Gastrocnemius medialis (tissue), 4 donors: ENCODE results near the gene PARN. TPM values are rescaled to one million over a fixed set of nuclear protein-coding genes. Genes with fewer than 3 reads are reported as not detected.
"Not testable (repeated sequence)": the region's sequence is repeated elsewhere in the genome, so short reads cannot be mapped to it uniquely, and the experiment has no call there.

Experiments used
- ATAC-seq, 2 donors: fragments of 150-250 bp; one replicate each; pipeline ENCODE4 v1.9.1; 2016
- DNase-seq, 2 donors: peaks; one replicate each; pipeline ENCODE4 v3.0.0-alpha.2; 2019
- H3K27ac ChIP-seq, 4 donors: fragments of 200-600 bp; sonication (generic); 1 replicate in 1 of 4; 2 replicates in 3 of 4; pipeline ENCODE4 v1.5.1; 2016 to 2018; ENCODE audit warnings: mild to moderate bottlenecking in 2 of 4, moderate library complexity in 1 of 4
- H3K27me3 ChIP-seq, 3 donors: fragments of 200-600 bp; sonication (generic) in 2 of 3; 1 replicate in 1 of 3; 2 replicates in 2 of 3; pipeline versions ENCODE4 v1.5.1 to v1.6.0; 2016 to 2019; ENCODE audit warnings: mild to moderate bottlenecking in 1 of 3, moderate library complexity in 1 of 3
- H3K36me3 ChIP-seq, 2 donors: fragments of 200-600 bp; sonication (generic) in 1 of 2; one replicate each; pipeline ENCODE4 v1.5.1; 2017 to 2018
- H3K4me1 ChIP-seq, 2 donors: fragments of 200-600 bp; sonication (generic) in 1 of 2; one replicate each; pipeline ENCODE4 v1.5.1; 2016 to 2017; ENCODE audit warnings: mild to moderate bottlenecking in 2 of 2
- H3K4me3 ChIP-seq, 4 donors: fragments of 200-600 bp; sonication (generic) in 3 of 4; 1 replicate in 1 of 4; 2 replicates in 3 of 4; pipeline ENCODE4 v1.5.1; 2016 to 2019; ENCODE audit warnings: mild to moderate bottlenecking in 2 of 4
- H3K9me3 ChIP-seq, 3 donors: fragments of 200-600 bp; sonication (generic) in 2 of 3; 1 replicate in 1 of 3; 2 replicates in 2 of 3; pipeline ENCODE4 v1.5.1; 2016 to 2019
- POLR2A ChIP-seq, 2 donors: fragments of 450-650 bp; IDR thresholded peaks; one replicate each; pipeline ENCODE4 v1.6.1; 2017; ENCODE audit warnings: antibody characterized with exemption in 2 of 2, mild to moderate bottlenecking in 2 of 2, moderate library complexity in 2 of 2
- in situ Hi-C, 4 donors: fragments of 200-750 bp; cut with MboI; loops; one replicate each; pipeline versions ENCODE4 v1.15.0 to v1.8.0; 2017; ENCODE audit warnings: low sequenced_read_pairs in 4 of 4
- intact Hi-C: fragments of 100-400 bp; cut with DNase I; formaldehyde crosslinking; loops from one replicate; pipeline ENCODE4 v1.15.1; 2023; ENCODE audit warnings: low total_unique reads
- total RNA-seq, 4 donors: library from RNA; depleted of rRNA; stranded (reverse); fragments of >200 nt; gene quantifications; one replicate each; pipeline versions ENCODE4 v1.1.0 to v1.2.3, GENCODE V29; 2016
- TF ChIP-seq, protein P1 (sequence below), 5 experiments: fragments of 450-650 bp in 3 of 5; fragments of 200-600 bp in 2 of 5; sonication (generic) in 2 of 5; IDR thresholded peaks in 4 of 5; conservative IDR thresholded peaks in 1 of 5; 1 replicate in 4 of 5; 2 replicates in 1 of 5; pipeline ENCODE4 v1.5.1; 2016 to 2019; ENCODE audit warnings: antibody characterized with exemption in 5 of 5, mild to moderate bottlenecking in 3 of 5, moderate library complexity in 3 of 5

Gene PARN
- total RNA-seq, 4 donors from 2014 or later, result 18.8 to 44.9 (median 31.2) TPM

DNA sequence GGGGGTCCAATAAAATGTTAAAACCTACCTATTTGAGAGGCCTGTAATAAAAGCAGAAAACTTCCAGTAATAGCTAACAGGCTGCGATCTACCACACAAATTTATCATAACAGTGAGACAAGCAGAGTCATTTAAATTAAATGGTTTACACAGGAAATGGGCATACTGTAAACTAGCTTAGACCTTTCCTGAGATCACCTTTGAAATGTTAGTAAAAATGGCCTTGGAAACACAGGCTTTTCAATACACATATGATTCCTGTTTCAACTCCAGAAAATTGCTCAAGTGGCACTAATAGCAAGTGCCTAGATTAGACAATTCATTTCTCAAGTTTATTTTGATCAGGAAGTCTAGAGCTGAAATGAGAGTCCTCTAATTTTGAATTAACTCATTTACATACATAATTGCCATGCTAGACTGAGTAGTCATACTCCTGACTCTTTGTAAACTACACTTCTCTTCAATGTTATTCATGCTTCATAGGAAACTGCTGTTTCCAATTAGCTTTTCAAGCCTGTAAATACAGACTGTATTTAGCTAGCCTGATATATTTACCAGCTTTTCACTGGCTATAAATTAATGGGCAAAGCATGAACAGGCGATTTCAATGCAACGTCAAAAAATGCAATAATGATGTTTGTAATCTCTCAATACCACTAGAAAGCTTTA, 43.3 kb downstream of the PARN start:
- Histone ChIP-seq H3K36me3 (peaks cover 0 to 89% of the 10 kb centered on the region in 2 donors), H3K9me3 (no peaks in the 10 kb centered on the region), H3K4me1 (no peaks in the 10 kb centered on the region), H3K27ac (no peak overlapping the region), H3K27me3 (no peaks in the 10 kb centered on the region), H3K4me3 (no peak overlapping the region)
- DNase-seq, result no peak
- in situ Hi-C loops, result no loop called here
- intact Hi-C loops, result no loop called here
- no peak for ATAC-seq
- no peak for TF ChIP-seq POLR2A (IDR thresholded peaks at IDR 0.05)
- TF ChIP-seq, protein P1, sequence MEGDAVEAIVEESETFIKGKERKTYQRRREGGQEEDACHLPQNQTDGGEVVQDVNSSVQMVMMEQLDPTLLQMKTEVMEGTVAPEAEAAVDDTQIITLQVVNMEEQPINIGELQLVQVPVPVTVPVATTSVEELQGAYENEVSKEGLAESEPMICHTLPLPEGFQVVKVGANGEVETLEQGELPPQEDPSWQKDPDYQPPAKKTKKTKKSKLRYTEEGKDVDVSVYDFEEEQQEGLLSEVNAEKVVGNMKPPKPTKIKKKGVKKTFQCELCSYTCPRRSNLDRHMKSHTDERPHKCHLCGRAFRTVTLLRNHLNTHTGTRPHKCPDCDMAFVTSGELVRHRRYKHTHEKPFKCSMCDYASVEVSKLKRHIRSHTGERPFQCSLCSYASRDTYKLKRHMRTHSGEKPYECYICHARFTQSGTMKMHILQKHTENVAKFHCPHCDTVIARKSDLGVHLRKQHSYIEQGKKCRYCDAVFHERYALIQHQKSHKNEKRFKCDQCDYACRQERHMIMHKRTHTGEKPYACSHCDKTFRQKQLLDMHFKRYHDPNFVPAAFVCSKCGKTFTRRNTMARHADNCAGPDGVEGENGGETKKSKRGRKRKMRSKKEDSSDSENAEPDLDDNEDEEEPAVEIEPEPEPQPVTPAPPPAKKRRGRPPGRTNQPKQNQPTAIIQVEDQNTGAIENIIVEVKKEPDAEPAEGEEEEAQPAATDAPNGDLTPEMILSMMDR (IDR thresholded peaks at IDR 0.05 in 4 of 5, conservative IDR thresholded peaks at IDR 0.05 in 1 of 5), result no peak

DNA sequence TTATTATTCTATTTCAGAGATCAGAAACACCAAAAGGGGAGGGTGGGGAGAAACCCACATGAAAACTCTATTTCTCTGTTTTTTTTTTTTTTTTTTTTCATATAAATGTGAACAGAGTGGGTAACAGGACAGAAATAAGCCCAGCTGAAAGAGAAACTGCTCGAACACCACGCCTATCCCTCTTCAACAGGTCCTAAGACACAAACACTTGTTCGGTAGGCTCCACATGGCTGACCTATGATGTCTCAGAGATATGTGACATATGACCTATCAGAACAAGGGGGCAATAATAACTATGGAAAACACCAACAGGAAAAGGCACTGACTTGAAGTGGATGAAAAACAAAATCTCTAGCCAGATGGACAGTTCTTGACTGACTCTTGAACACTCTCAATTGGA, 44.8 kb downstream of the PARN start:
- no peaks in the 10 kb centered on the region for H3K9me3 ChIP-seq
- no peaks in the 10 kb centered on the region for H3K27me3 ChIP-seq
- no peak overlapping the region for H3K27ac ChIP-seq
- in situ Hi-C loops, result no loop called here
- ATAC-seq (no peak), DNase-seq (no peak)
- intact Hi-C loops, result no loop called here
- peaks cover 0 to 89% of the 10 kb centered on the region in 2 donors for H3K36me3 ChIP-seq
- H3K4me1 ChIP-seq, result no peaks in the 10 kb centered on the region
- no peak for TF ChIP-seq POLR2A (IDR thresholded peaks at IDR 0.05)
- TF ChIP-seq, protein P1 (IDR thresholded peaks at IDR 0.05 in 4 of 5, conservative IDR thresholded peaks at IDR 0.05 in 1 of 5), result no peak
- H3K4me3 ChIP-seq, result no peak overlapping the region

DNA sequence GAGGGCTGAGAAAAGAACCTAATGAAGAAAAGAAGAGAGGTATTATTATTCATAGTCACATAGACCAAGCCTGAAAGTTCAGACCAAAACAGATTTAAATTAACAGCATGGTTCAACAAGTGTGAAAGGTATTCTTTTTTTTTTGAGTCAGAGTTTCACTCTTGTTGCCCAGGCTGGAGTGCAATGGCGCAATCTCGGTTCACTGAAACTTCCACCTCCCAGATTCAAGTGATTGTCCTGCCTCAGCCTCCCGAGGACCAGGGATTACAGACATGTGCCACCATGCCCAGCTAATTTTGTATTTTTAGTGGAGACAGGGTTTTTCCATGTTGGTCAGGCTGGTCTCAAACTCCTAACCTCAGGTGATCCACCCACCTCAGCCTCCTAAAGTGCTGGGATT, 49.1 kb downstream of the PARN start:
- peaks cover 0 to 93% of the 10 kb centered on the region in 2 donors for H3K36me3 ChIP-seq
- H3K27me3 ChIP-seq, ATAC-seq, H3K27ac ChIP-seq, in situ Hi-C loops, H3K4me1 ChIP-seq, intact Hi-C loops, H3K4me3 ChIP-seq, H3K9me3 ChIP-seq, DNase-seq: not testable (repeated sequence)

DNA sequence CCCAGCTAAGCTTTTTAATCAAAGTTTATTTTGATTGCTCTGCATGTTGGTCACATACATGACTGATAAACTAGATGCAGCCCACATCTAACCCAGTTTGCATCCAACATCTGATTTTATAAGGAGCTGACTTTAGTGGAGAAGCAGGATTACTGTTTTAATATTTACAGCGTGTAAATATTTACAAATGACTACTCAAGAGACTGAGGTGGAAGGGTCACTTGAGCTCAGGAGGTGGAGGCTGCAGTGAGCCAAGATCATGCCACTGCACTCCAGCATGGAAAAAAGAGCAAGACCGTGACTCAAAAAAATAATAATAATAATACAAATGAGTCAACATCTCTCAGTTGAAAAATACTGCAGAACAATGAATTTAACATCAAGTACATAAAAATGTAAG, 50.8 kb downstream of the PARN start:
- H3K9me3 ChIP-seq, result no peaks in the 10 kb centered on the region
- H3K27ac ChIP-seq, result no peak overlapping the region
- no peaks in the 10 kb centered on the region for H3K27me3 ChIP-seq
- no peak overlapping the region for H3K4me3 ChIP-seq
- no peaks in the 10 kb centered on the region for H3K4me1 ChIP-seq
- intact Hi-C loops, result no loop called here
- no peak for TF ChIP-seq POLR2A (IDR thresholded peaks at IDR 0.05)
- TF ChIP-seq, protein P1 (IDR thresholded peaks at IDR 0.05 in 4 of 5, conservative IDR thresholded peaks at IDR 0.05 in 1 of 5), result no peak
- in situ Hi-C loops, result no loop called here
- H3K36me3 ChIP-seq, result peaks cover 0 to 97% of the 10 kb centered on the region in 2 donors
- DNase-seq, result no peak
- ATAC-seq, result no peak

DNA sequence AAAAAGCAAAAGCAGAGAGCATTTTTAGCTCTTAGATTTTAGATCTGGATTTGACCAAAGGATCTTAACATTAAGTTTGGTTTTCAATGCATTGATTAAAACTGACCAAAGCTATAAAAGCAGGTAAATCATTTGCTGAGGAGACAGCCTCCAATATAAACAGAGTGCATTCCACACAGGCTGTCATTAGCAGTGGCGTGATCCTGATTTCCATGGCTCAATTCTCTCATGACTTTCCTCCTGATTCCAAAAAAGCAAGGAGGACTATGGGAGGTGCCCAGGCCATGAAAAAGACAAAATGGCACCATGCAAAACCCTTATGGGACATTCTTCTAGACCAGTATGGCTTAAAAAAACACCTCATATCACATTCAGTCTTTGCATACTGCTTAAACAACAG, 53.5 kb downstream of the PARN start:
- DNase-seq (no peak), ATAC-seq (no peak)
- Histone ChIP-seq H3K36me3 (peaks cover 0 to 70% of the 10 kb centered on the region in 2 donors), H3K4me3 (no peak overlapping the region), H3K27ac (no peak overlapping the region), H3K9me3 (no peaks in the 10 kb centered on the region), H3K4me1 (no peaks in the 10 kb centered on the region), H3K27me3 (no peaks in the 10 kb centered on the region)
- intact Hi-C loops (no loop called here), in situ Hi-C loops (no loop called here)
- TF ChIP-seq, protein P1 (IDR thresholded peaks at IDR 0.05 in 4 of 5, conservative IDR thresholded peaks at IDR 0.05 in 1 of 5), result no peak
